Loucy (cell line): ENCODE data around the gene NPB.

Source experiments
- H2AFZ ChIP-seq: fragments of 200-600 bp; sonication (generic); 2 replicates; pipeline ENCODE4 v1.6.0; 2016; ENCODE audit warnings: antibody characterized with exemption, mild to moderate bottlenecking, low read length, moderate library complexity
- H3F3A ChIP-seq: fragments of 200-600 bp; 2 replicates; pipeline ENCODE4 v1.6.0; 2016; ENCODE audit warnings: antibody characterized with exemption, low read depth, mild to moderate bottlenecking
- H3K27me3 ChIP-seq: fragments of 200-600 bp; sonication (generic); 2 replicates; pipeline ENCODE4 v1.6.1; 2014; ENCODE audit warnings: low read length, mild to moderate bottlenecking; ENCODE audit not compliant: insufficient read depth, poor library complexity, severe bottlenecking
- H3K36me3 ChIP-seq: fragments of 200-600 bp; sonication (generic); 2 replicates; pipeline ENCODE4 v1.6.1; 2016; ENCODE audit warnings: low read length; ENCODE audit not compliant: insufficient read depth
- H3K4me1 ChIP-seq: fragments of 200-600 bp; sonication (generic); 2 replicates; pipeline ENCODE4 v1.5.1; 2014; ENCODE audit warnings: low read length, mild to moderate bottlenecking; ENCODE audit not compliant: insufficient read depth, poor library complexity, severe bottlenecking
- H3K4me2 ChIP-seq: fragments of 200-600 bp; sonication (generic); 2 replicates; pipeline ENCODE4 v1.6.0; 2014; ENCODE audit warnings: antibody characterized with exemption, low read length, low read depth, mild to moderate bottlenecking; ENCODE audit not compliant: poor library complexity, severe bottlenecking
- H3K4me3 ChIP-seq: fragments of 200-600 bp; sonication (generic); 2 replicates; pipeline ENCODE4 v1.5.1; 2014; ENCODE audit warnings: low read length, mild to moderate bottlenecking, mixed read lengths; ENCODE audit not compliant: poor library complexity, severe bottlenecking
- H3K79me2 ChIP-seq: fragments of 200-600 bp; sonication (generic); 2 replicates; pipeline ENCODE4 v1.6.1; 2014; ENCODE audit warnings: low read length; ENCODE audit not compliant: insufficient read depth
- H3K9ac ChIP-seq: fragments of 200-600 bp; sonication (generic); 2 replicates; pipeline ENCODE4 v1.6.0; 2014; ENCODE audit warnings: mild to moderate bottlenecking, low read depth, low read length, moderate library complexity; ENCODE audit not compliant: poor library complexity, severe bottlenecking
- H3K9me2 ChIP-seq: fragments of 200-600 bp; sonication (generic); replicated peaks from 2 replicates; pipeline ENCODE4 v1.6.1; 2016; ENCODE audit warnings: low read depth, low read length, mixed read lengths
- H3K9me3 ChIP-seq: fragments of 200-600 bp; sonication (generic); 2 replicates; pipeline ENCODE4 v1.6.1; 2014; ENCODE audit warnings: mild to moderate bottlenecking, antibody characterized with exemption, low read length, low read depth; ENCODE audit not compliant: insufficient read depth
- H4K20me1 ChIP-seq: fragments of 200-600 bp; sonication (generic); 2 replicates; pipeline ENCODE4 v1.6.0; 2014; ENCODE audit warnings: antibody characterized with exemption, low read length, mild to moderate bottlenecking; ENCODE audit not compliant: insufficient read depth, poor library complexity, severe bottlenecking
- EZH2phosphoT487 ChIP-seq: fragments of 200-600 bp; IDR thresholded peaks from 2 replicates; pipeline ENCODE4 v1.6.1; 2018; ENCODE audit warnings: antibody characterized with exemption, mild to moderate bottlenecking, moderate library complexity, borderline replicate concordance
- TF ChIP-seq, protein P1 (sequence below): fragments of 200-600 bp; sonication (generic); conservative IDR thresholded peaks from 2 replicates; pipeline ENCODE4 v1.5.1; 2014; ENCODE audit warnings: mild to moderate bottlenecking, antibody characterized with exemption, low read length

NPB gene

DNA sequence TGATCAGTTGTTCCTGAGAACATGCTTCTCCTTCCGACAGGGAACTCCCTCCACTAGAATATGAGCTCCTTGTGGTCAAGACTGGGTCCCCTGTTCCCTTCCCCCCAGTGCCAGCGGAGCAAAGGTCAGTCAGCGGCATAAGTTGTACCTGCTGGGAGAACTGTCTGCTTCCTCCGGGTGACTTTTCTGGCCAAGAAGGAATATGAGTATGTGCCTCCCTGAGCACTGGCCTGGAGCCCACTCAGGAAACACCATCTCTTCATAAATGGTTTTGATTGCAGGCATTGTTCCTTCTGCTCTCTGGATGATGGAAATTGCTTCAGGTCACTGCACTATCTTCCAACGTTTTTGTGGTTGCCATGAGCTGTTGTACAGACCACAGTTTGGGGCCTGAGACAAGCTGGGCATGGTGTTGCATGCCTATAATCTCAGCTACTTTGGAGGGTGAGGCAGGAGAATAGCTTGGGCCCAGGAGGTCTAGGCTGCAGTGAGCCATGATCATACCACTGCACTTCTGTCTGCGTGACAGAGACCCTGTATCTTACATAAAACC, 38.8 kb upstream of the NPB start:
- Histone ChIP-seq H4K20me1 (peaks cover 36% of the 10 kb centered on the region), H2AFZ (no peak overlapping the region), H3K4me2 (peak overlapping the region; percentile 87), H3K9ac (peak overlapping the region; percentile 53), H3K4me3 (peak overlapping the region; percentile 99), H3K27me3 (no peaks in the 10 kb centered on the region), H3K9me2 (no peaks in the 10 kb centered on the region), H3K36me3 (peaks cover 8% of the 10 kb centered on the region; the same call in 1 of the 2 replicates), H3K4me1 (peaks cover 25% of the 10 kb centered on the region), H3K9me3 (no peaks in the 10 kb centered on the region), H3F3A (no peaks in the 10 kb centered on the region; the same call in 1 of the 2 replicates), H3K79me2 (peaks cover 83% of the 10 kb centered on the region)
- TF ChIP-seq EZH2phosphoT487 = no peak
- TF ChIP-seq, protein P1, sequence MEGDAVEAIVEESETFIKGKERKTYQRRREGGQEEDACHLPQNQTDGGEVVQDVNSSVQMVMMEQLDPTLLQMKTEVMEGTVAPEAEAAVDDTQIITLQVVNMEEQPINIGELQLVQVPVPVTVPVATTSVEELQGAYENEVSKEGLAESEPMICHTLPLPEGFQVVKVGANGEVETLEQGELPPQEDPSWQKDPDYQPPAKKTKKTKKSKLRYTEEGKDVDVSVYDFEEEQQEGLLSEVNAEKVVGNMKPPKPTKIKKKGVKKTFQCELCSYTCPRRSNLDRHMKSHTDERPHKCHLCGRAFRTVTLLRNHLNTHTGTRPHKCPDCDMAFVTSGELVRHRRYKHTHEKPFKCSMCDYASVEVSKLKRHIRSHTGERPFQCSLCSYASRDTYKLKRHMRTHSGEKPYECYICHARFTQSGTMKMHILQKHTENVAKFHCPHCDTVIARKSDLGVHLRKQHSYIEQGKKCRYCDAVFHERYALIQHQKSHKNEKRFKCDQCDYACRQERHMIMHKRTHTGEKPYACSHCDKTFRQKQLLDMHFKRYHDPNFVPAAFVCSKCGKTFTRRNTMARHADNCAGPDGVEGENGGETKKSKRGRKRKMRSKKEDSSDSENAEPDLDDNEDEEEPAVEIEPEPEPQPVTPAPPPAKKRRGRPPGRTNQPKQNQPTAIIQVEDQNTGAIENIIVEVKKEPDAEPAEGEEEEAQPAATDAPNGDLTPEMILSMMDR = no peak

DNA sequence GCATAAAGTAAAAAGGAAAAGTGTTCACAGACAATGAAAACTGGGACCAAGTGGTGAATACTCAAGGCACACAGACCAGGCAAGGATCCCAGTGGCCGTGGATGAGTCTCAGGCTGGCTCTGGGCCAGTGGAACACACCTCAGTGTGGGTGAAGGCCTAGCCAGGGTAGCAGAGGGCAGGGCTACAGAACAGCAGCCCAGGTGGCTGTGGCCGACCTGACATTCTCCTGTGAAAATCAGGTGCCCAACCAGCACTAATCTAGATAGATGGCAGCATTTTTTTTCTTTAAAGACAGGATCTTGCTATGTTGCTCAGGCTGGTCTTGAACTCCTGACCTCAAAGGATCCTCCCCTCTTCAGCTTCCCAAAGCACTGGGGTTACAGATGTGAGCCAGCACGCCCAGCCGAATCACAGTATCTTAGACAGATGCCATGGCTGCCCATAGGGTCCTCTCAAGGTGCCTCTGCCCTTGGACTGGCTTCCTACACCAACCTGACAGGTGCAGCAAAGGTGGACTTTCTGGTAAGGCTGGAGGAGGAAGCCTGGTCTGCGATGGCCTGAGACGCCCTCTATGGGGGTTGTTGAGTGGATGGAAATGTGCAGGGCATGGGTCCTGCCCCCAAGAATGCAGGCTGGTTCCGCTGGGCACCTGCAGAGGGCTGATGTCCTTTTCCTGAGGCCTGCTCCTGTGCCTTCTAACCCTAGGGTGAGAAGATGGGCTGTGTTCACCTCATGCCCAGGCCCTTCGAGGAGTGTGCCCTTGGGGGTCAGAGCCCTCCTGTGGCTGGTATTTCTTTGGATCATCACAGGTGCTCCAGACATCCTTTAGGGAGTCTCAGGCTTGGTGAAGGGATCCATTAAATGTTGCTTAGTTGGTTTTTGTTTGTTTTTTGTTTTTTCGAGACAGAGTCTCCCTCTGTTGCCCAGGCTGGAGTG, 37.9 kb upstream of the NPB start:
- no peaks in the 10 kb centered on the region for H3K27me3 ChIP-seq
- H3K36me3 ChIP-seq = peaks cover 16% of the 10 kb centered on the region
- no peaks in the 10 kb centered on the region for H3K9me3 ChIP-seq
- no peaks in the 10 kb centered on the region for H3K9me2 ChIP-seq
- no peaks in the 10 kb centered on the region; the same call in 1 of the 2 replicates for H3F3A ChIP-seq
- H2AFZ ChIP-seq = no peak overlapping the region
- H3K4me1 ChIP-seq = peaks cover 19% of the 10 kb centered on the region
- H4K20me1 ChIP-seq = peaks cover 36% of the 10 kb centered on the region
- H3K9ac ChIP-seq = peak overlapping the region; percentile 53
- TF ChIP-seq EZH2phosphoT487 = no peak
- TF ChIP-seq, protein P1 = peak; percentile 35; the same call in 1 of the 2 replicates
- H3K4me2 ChIP-seq = peak overlapping the region; percentile 87
- peak overlapping the region; percentile 99 for H3K4me3 ChIP-seq
- peaks cover 83% of the 10 kb centered on the region for H3K79me2 ChIP-seq

DNA sequence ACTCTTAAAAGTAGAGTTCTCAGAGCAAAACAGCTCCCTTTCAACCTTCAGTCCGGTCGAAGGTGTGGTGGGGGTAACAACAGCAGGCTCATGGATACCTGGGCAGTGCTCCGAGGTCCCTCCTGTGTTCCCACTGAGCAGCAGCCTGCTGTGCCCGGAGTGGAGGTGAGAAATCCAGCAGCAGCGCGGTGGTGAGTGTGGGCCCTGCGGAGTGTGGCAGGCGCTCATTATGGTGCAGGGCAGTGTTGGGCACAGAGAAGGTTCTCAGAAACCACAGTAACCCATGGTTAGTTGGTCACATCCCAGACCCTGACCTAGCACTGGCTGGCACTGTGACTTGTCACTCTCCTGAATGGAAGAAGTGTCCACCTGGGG, 36.7 kb upstream of the NPB start:
- Histone ChIP-seq H3K4me2 (no peak overlapping the region), H2AFZ (no peak overlapping the region), H3K36me3 (peaks cover 18% of the 10 kb centered on the region), H3K9me2 (no peaks in the 10 kb centered on the region), H4K20me1 (peaks cover 42% of the 10 kb centered on the region), H3K27me3 (peaks cover under 1% of the 10 kb centered on the region), H3K9ac (no peak overlapping the region), H3K4me1 (peaks cover 26% of the 10 kb centered on the region), H3K4me3 (no peak overlapping the region), H3K9me3 (no peaks in the 10 kb centered on the region), H3F3A (no peaks in the 10 kb centered on the region; the same call in 1 of the 2 replicates), H3K79me2 (peaks cover 83% of the 10 kb centered on the region)
- TF ChIP-seq, protein P1 = no peak
- no peak for TF ChIP-seq EZH2phosphoT487
